ENCODE measurements around the gene TRIP11.

TRIP11 gene

GRCh38 chr14:91927191-91927590 is 112.7 kb downstream of the TRIP11 start:
- no peak overlapping the region for H3K4me3 ChIP-seq (ENCODE audit: low read length)

DNA sequence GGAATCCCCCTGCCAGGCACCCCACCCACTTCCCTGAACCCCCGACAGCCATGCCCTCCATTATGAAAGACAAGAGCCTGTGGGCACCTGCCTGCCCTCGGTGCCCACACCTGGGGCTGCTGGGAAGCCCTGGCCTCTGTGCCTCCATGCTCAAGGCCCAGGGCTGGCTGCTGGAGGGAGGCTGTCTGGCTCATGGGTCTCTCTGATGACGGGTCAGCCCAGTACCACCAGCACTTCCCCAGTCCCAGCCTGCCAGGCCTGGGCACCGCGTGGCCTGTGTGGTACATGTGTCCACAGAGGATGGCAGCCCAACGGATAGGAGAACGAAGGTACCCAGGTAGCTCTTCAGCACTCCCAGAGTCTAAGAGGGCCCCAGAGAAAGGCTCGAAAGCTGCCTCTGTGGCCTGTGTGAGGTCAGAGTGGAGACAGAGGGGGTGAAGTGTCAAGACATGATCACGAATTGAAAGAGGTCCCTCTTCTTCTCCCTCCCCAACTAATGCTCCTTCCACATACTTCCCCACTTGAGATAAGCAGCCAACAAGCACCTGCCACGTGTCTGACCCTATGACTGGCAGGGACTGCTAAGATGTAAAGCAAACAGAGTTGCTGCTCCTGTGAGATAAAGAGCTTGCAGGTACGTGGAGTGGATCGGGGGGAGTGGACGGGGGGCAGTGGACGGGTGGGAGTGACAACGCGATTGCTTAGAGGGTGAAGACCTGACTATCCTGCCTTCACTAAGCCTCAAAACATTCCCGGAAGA is 113.5 kb downstream of the TRIP11 start:
- no peak for DNase-seq (ENCODE audit: low read depth)
- TF ChIP-seq, protein P1, sequence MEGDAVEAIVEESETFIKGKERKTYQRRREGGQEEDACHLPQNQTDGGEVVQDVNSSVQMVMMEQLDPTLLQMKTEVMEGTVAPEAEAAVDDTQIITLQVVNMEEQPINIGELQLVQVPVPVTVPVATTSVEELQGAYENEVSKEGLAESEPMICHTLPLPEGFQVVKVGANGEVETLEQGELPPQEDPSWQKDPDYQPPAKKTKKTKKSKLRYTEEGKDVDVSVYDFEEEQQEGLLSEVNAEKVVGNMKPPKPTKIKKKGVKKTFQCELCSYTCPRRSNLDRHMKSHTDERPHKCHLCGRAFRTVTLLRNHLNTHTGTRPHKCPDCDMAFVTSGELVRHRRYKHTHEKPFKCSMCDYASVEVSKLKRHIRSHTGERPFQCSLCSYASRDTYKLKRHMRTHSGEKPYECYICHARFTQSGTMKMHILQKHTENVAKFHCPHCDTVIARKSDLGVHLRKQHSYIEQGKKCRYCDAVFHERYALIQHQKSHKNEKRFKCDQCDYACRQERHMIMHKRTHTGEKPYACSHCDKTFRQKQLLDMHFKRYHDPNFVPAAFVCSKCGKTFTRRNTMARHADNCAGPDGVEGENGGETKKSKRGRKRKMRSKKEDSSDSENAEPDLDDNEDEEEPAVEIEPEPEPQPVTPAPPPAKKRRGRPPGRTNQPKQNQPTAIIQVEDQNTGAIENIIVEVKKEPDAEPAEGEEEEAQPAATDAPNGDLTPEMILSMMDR (conservative IDR thresholded peaks at IDR 0.05; ENCODE audit: low read depth, low read length) = no peak
- H3K4me3 ChIP-seq (ENCODE audit: low read length) = no peak overlapping the region

More at GRCh38 chr14:91927191-91927590, 112.7 kb downstream of the TRIP11 start:
- DNase-seq (ENCODE audit: low read depth) = no peak
- TF ChIP-seq, protein P1 (conservative IDR thresholded peaks at IDR 0.05; ENCODE audit: low read depth, low read length) = no peak

DNA sequence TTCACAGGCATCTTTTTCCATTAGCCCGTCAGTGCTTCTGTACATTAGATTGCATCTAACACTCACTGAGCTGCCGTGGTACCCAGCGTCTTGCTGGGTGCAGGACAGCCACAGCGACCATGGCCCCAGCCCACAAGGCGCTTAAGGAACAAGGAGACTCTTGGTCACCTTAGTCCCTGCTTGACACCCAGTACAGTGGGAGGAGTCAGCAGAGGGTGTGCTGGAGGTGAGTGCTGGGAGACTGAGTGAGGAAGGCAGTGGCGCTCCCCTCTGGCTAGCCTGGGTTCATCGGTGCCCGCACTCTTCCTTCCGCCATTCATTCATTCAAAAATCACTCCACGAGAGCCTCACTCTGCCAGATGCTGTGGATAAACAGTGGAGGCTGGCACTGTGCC is 114.1 kb downstream of the TRIP11 start:
- TF ChIP-seq, protein P1 (conservative IDR thresholded peaks at IDR 0.05; ENCODE audit: low read depth, low read length) = no peak
- DNase-seq (ENCODE audit: low read depth) = no peak
- no peak overlapping the region for H3K4me3 ChIP-seq (ENCODE audit: low read length)

DNA sequence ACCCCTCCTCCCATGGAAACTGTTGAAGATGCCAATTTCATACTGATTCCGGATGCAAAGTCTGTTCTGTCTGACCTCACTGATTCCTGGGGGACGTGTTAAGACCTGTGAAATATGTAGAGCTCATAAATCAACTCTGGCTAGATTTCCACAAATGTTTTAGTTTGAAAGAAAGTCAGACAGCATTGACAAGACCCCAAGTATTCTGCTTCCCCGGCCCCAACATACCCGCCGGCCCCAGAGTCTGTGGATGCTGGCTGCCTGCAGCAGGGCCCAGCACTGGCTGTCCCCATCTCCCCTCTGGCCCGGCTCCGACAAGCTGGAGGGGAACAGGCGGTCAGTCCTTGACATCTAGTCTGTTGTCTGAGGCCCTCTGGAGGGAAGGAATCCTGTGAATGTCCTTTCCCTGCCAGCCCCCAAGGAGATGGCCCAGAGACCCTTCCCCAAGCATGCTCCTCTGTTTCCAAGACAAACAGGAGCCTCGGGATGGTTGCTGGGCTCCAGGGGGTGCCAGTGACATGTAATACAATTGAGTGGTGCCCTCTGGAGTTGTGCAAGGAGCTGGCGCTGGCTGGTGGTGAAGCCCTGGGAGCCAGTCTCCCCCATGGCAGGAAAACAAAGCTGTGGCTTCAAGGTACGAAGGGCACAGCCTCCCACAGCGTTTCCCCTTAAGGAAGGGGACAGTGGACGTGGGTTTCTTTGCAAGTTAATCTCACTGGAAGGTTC is 114.7 kb downstream of the TRIP11 start:
- TF ChIP-seq, protein P1 (conservative IDR thresholded peaks at IDR 0.05; ENCODE audit: low read depth, low read length) = peak; percentile 2
- no peak for DNase-seq (ENCODE audit: low read depth)

GRCh38 chr14:91920526-91920925 is 119.3 kb downstream of the TRIP11 start:
- DNase-seq (ENCODE audit: low read depth) = no peak
- H3K4me3 ChIP-seq (ENCODE audit: low read length) = no peak overlapping the region
- TF ChIP-seq, protein P1 (conservative IDR thresholded peaks at IDR 0.05; ENCODE audit: low read depth, low read length) = no peak

More for the DNA sequence above, 114.7 kb downstream of the TRIP11 start:
- H3K4me3 ChIP-seq (ENCODE audit: low read length) = no peak overlapping the region

GRCh38 chr14:91919814-91920213 is 120.0 kb downstream of the TRIP11 start:
- H3K4me3 ChIP-seq (ENCODE audit: low read length) = no peak overlapping the region
- no peak for DNase-seq (ENCODE audit: low read depth)

More at GRCh38 chr14:91919814-91920213, 120.0 kb downstream of the TRIP11 start:
- TF ChIP-seq, protein P1 (conservative IDR thresholded peaks at IDR 0.05; ENCODE audit: low read depth, low read length) = no peak

Data from retinal pigment epithelial cell (primary cell).